WTC11 (cell line): ENCODE measurements around the gene PXK. TPM values are rescaled to one million over a fixed set of nuclear protein-coding genes. Genes with fewer than 3 reads are reported as not detected.

Experiments used
- AFF4 ChIP-seq: sonication (generic); formaldehyde crosslinking; IDR thresholded peaks from 2 replicates; pipeline ENCODE4 v1.8.1; 2023; ENCODE audit warnings: mild to moderate bottlenecking, missing genetic modification reagents, borderline replicate concordance
- AR ChIP-seq: fragments of 250-450 bp; sonication (Bioruptor Pico); IDR thresholded peaks from 2 replicates; pipeline ENCODE4 v1.9.0; 2021; ENCODE audit warnings: mild to moderate bottlenecking
- CREB1 ChIP-seq: sonication (generic); formaldehyde crosslinking; IDR thresholded peaks from 2 replicates; pipeline ENCODE4 v1.8.0; 2023; ENCODE audit warnings: mild to moderate bottlenecking, missing genetic modification reagents
- ELF4 ChIP-seq: sonication (generic); formaldehyde crosslinking; IDR thresholded peaks from 2 replicates; pipeline ENCODE4 v1.8.1; 2022; ENCODE audit warnings: low read depth, mild to moderate bottlenecking, moderate library complexity, missing genetic modification reagents
- IRF2 ChIP-seq: sonication (generic); formaldehyde crosslinking; IDR thresholded peaks from 2 replicates; pipeline ENCODE4 v1.8.0; 2022; ENCODE audit warnings: low read depth, missing genetic modification reagents, borderline replicate concordance
- JUN ChIP-seq: sonication (generic); formaldehyde crosslinking; IDR thresholded peaks from 2 replicates; pipeline ENCODE4 v1.8.0; 2023; ENCODE audit warnings: mild to moderate bottlenecking, missing genetic modification reagents
- MXD4 ChIP-seq: fragments of 250-450 bp; sonication (Bioruptor Pico); IDR thresholded peaks from 2 replicates; pipeline ENCODE4 v1.8.0; 2021; ENCODE audit warnings: mild to moderate bottlenecking, moderate library complexity, borderline replicate concordance
- NFE2L1 ChIP-seq: sonication (generic); formaldehyde crosslinking; IDR thresholded peaks from 2 replicates; pipeline ENCODE4 v1.8.1; 2023; ENCODE audit warnings: missing genetic modification reagents
- SOX15 ChIP-seq: fragments of 250-450 bp; sonication (Bioruptor Pico); IDR thresholded peaks from 2 replicates; pipeline ENCODE4 v1.9.0; 2021; ENCODE audit warnings: mild to moderate bottlenecking
- USF2 ChIP-seq: sonication (generic); formaldehyde crosslinking; IDR thresholded peaks from 2 replicates; pipeline ENCODE4 v1.8.1; 2023; ENCODE audit warnings: mild to moderate bottlenecking, missing genetic modification reagents, moderate library complexity
- ZNF121 ChIP-seq: sonication (generic); formaldehyde crosslinking; IDR thresholded peaks from 2 replicates; pipeline ENCODE4 v1.8.0; 2023; ENCODE audit warnings: missing genetic modification reagents
- ZNF219 ChIP-seq: sonication (generic); formaldehyde crosslinking; IDR thresholded peaks from 2 replicates; pipeline ENCODE4 v1.8.0; 2023; ENCODE audit warnings: missing genetic modification reagents, mild to moderate bottlenecking, borderline replicate concordance
- total RNA-seq: library from RNA; stranded (reverse); gene quantifications from 3 replicates; pipeline ENCODE4 v1.2.3, GENCODE V29; 2021
- TF ChIP-seq, protein P1 (sequence below): fragments of 250-450 bp; sonication (Bioruptor Pico); IDR thresholded peaks from 2 replicates; pipeline ENCODE4 v2.1.2; 2022; ENCODE audit warnings: mild to moderate bottlenecking, moderate library complexity
- TF ChIP-seq, protein P2 (sequence below): fragments of 250-450 bp; sonication (Bioruptor Pico); IDR thresholded peaks from 2 replicates; pipeline ENCODE4 v1.9.0; 2021; ENCODE audit warnings: mild to moderate bottlenecking, borderline replicate concordance

PXK gene
- total RNA-seq, 1 experiment from 2014 or later, result 9.4 TPM

DNA sequence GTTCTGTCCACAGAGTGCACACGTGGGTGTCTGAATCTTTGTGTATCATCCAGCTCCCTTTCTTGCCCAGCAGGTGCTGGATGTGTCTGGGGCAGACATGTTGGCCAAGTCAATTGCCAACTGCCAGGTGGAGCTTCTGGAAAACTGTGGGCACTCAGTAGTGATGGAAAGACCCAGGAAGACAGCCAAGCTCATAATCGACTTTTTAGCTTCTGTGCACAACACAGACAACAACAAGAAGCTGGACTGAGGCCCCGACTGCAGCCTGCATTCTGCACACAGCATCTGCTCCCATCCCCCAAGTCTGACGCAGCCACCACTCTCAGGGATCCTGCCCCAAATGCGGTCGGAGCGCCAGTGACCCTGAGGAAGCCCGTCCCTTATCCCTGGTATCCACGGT lies 39.2 kb upstream of the PXK start (continued):
- TF ChIP-seq CREB1 (CRISPR knock-in tag) (no peak), ELF4 (CRISPR knock-in tag) (no peak), SOX15 (no peak), ZNF219 (no peak), NFE2L1 (CRISPR knock-in tag) (no peak), AR (CRISPR knock-in tag) (no peak), IRF2 (CRISPR knock-in tag) (no peak), ZNF121 (CRISPR knock-in tag) (no peak), AFF4 (CRISPR knock-in tag) (no peak), MXD4 (CRISPR knock-in tag) (no peak), JUN (CRISPR knock-in tag) (no peak), USF2 (no peak)
- TF ChIP-seq, protein P1, sequence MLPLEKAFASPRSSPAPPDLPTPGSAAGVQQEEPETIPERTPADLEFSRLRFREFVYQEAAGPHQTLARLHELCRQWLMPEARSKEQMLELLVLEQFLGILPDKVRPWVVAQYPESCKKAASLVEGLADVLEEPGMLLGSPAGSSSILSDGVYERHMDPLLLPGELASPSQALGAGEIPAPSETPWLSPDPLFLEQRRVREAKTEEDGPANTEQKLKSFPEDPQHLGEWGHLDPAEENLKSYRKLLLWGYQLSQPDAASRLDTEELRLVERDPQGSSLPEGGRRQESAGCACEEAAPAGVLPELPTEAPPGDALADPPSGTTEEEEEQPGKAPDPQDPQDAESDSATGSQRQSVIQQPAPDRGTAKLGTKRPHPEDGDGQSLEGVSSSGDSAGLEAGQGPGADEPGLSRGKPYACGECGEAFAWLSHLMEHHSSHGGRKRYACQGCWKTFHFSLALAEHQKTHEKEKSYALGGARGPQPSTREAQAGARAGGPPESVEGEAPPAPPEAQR (CRISPR knock-in tag), result no peak
- TF ChIP-seq, protein P2, sequence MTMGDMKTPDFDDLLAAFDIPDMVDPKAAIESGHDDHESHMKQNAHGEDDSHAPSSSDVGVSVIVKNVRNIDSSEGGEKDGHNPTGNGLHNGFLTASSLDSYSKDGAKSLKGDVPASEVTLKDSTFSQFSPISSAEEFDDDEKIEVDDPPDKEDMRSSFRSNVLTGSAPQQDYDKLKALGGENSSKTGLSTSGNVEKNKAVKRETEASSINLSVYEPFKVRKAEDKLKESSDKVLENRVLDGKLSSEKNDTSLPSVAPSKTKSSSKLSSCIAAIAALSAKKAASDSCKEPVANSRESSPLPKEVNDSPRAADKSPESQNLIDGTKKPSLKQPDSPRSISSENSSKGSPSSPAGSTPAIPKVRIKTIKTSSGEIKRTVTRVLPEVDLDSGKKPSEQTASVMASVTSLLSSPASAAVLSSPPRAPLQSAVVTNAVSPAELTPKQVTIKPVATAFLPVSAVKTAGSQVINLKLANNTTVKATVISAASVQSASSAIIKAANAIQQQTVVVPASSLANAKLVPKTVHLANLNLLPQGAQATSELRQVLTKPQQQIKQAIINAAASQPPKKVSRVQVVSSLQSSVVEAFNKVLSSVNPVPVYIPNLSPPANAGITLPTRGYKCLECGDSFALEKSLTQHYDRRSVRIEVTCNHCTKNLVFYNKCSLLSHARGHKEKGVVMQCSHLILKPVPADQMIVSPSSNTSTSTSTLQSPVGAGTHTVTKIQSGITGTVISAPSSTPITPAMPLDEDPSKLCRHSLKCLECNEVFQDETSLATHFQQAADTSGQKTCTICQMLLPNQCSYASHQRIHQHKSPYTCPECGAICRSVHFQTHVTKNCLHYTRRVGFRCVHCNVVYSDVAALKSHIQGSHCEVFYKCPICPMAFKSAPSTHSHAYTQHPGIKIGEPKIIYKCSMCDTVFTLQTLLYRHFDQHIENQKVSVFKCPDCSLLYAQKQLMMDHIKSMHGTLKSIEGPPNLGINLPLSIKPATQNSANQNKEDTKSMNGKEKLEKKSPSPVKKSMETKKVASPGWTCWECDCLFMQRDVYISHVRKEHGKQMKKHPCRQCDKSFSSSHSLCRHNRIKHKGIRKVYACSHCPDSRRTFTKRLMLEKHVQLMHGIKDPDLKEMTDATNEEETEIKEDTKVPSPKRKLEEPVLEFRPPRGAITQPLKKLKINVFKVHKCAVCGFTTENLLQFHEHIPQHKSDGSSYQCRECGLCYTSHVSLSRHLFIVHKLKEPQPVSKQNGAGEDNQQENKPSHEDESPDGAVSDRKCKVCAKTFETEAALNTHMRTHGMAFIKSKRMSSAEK (CRISPR knock-in tag), result no peak
- TF ChIP-seq, all 79 proteins: peak for 0
